ENCODE results near the gene FGFR3.
A peak's percentile ranks its signal among the peaks of the same experiment; 100 is the strongest.

FGFR3 gene

DNA sequence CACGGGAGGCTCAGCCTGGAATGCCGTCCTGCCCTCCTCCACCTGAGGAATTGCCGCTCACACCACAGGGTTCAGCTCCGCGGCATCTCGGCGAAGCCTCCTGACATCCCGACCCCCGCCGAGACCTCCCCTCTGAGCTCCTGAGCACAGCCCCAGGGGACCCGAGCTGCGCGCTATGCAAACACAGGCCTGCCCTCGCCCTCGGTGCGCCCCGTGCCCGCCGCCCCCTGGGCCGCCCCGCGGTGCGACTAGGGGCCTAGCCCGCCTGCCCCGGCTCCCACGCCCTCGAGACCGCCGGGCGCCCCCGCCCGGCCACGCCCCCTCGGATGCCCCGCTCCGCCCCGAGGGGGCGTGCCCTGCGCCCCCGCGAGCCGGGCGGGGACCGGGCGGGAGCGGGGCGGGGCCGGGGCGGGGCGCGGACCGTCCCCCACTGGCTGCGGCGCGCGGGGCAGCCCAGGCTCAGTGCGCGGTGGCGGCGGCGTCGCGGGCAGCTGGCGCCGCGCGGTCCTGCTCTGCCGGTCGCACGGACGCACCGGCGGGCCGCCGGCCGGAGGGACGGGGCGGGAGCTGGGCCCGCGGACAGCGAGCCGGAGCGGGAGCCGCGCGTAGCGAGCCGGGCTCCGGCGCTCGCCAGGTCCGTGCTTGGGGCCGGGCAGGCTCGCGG, at the start of gene FGFR3:
Gene FGFR3, plus strand, starts transcription at position 462 of the 664 bp plus-strand sequence. CDS start 642 bp downstream, outside the sequence.
- peak; percentile 35 for DNase-seq

- no peak for DNase-seq
Observed at GRCh38 chr4:1743551-1743950, 49.5 kb upstream of the FGFR3 start.

GRCh38 chr4:1743975-1744374, 49.1 kb upstream of the FGFR3 start:
- no peak for DNase-seq

- no peak for DNase-seq
Observed at GRCh38 chr4:1744552-1744951, 48.5 kb upstream of the FGFR3 start.

GRCh38 chr4:1745165-1745564, 47.9 kb upstream of the FGFR3 start:
- no peak for DNase-seq

GRCh38 chr4:1745697-1746096, 47.4 kb upstream of the FGFR3 start:
- DNase-seq: no peak

DNA sequence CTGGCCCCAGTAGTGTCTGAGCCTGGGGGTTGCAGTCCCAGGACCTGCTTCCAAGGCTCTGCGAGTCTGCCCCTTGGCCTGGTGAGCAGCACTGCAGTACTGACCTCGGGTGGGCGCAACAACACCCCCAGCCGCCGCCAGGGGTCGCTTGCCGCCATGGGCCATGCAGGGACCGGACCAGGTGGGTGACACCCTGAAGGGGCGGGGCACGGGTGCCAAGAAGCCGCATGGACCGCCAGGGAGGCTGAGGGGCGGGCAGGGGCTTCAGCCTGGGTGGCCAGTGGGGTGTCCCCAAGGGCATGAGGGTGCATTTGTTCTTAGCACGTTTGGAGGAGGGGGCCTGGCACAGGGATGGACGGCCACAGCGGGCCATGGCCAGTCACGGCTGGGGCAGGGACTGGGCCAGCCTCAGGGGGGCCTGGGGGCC, 46.8 kb upstream of the FGFR3 start:
- DNase-seq: peak; percentile 40

DNA sequence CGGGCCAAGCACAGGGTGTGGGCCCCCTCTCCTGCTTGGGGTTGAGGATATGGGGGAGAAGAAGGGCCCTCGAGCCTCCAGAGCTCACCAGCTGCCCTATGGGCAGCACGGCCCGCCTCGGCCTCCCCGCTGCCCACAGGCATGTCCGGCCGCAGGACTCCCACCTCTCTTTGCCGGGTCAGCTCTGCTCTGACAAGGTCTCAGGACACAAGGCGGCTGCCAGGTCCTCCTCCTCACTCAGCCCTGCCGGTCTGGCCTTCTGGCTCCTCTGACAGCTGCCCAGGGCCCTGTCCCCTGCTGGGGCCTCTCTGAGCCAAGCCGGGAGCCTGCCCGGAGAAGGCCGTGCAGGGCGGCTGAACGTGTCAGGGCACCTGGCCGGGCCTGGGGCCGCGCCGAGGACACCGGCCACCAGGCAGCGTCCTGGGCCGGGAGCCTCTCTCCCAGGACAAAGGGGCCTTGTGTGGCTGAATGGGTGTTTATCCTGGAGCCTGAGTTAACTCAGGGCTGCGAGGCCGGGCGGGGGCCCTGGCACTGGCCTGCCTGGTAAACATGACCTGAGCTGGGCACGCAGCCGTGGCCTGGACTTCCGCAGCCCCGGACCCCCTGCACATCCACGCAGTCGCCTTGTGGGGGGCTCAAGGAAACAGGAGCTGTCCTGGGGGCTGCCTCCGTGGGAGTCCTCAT, 46.0 kb upstream of the FGFR3 start:
- peak; percentile 54 for DNase-seq

- DNase-seq: no peak
Observed at GRCh38 chr4:1747603-1747967, 45.5 kb upstream of the FGFR3 start.

- peak; percentile 40 for DNase-seq
Observed at GRCh38 chr4:1748465-1748995, 44.6 kb upstream of the FGFR3 start.

- DNase-seq: no peak
Observed at GRCh38 chr4:1749370-1749769, 43.7 kb upstream of the FGFR3 start.

DNA sequence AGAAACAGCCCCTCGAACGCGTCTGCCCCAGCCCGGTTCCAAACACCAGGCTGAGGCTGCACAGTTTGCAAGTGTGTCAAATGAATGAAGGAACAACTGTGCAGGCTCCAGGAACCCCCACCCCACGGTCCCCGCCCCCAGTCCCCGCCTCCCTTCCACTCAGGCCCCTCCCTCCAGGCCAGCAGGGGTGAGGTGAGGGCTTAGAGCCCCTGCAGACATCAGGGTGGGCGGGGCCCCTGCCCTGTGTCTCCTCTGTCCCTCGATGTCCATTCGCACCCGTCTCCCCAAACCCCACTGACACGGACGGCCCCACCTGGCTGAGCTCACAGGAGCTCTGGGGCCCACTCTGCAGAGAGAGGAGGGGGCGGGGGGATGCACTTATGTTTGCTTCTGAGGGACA, 43.3 kb upstream of the FGFR3 start:
- no peak for DNase-seq

DNA sequence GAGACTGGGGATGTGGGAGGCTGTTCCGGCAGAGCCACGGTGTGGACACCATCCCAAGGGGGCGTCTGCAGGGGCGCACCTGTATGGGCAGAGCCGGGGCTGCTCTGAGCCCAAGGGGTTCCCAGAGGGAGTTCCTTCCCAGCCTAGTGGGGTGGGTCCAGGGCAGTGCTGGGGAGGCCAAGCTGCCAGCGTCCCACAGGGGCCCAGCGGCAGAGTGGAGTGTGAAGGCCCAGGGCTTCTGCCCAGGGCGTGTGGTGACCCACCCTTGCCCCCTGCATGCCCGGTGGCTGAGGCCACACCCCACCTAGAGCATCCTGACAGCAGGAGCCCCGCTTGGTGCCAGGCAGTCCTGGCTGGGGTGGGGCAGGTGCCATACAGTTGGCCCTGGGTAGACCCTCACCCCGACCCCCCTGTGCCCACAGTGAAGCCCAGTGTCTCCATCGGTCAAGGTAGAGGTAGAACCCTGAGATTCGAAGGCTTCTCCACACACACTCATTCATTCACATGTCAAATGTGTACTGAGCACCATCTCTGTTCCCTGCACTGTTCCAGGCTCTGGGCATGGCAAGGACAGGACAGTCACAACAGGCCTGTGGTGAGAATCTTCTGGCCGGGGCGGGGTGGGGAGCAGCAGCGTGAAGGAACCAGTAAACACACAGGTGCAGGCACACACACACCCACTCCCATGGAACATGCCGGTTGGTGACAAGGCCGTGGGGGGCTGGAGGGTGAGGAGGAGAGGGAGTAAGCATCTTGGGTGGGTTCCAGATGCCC, 42.5 kb upstream of the FGFR3 start:
- no peak for DNase-seq

GRCh38 chr4:1751155-1751918, 41.8 kb upstream of the FGFR3 start:
- no peak for DNase-seq

DNA sequence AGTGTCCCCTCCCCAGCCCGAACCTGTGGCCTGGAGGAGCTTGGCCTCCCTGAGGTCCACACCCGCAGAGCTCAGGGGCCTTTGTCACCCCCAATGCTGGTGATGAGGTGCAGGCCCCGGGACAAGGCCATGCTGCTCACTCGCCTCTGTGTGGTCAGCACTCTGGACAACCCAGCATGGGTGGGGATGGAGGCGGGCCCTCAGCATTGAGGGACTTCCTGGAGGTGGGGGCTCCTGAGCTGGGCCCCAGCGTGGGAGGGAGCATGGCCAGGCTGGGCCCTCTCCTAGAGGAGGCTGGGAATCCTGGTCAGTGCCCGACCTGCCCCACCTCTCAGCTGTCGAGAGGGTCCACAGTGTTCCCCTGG, 41.2 kb upstream of the FGFR3 start:
- no peak for DNase-seq

DNA sequence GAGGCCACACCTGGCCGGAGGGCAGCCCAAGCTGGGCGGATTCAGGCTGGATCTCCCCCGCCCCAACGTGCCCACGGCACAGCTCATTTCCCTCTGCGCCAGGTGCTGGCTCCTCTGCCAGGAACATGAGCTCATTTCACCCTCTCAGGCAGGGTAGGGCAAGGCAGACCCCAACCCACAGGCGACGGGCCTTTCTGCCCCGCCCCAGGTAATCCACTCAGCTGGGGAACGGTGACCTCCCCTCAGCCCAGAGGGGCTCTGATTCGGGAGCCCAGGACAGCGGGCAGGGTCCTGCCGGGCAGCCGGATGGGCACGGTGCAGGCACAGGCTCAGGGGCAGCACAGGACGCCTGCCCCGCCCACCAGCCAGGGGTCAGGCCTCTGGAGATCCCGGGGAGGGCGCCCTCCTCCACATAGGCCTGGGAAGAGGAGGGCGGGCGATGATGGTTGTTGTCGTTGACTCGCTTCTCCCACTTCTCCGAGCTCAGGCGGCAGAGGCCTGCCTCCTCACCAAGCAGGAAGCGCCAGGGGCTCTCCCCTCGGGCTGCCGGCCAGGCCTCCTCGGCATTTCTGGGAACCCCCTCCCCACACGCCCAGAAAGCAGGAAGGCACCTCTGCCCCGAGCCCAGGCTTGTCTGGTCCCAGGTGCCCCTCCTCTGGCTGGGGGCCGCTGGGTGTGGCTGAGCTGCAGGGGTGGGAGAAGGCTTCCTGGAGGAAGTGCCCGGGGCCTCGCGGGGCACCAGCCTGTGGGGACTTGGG, 40.6 kb upstream of the FGFR3 start:
- no peak for DNase-seq

GRCh38 chr4:1753294-1753696, 39.8 kb upstream of the FGFR3 start:
- no peak for DNase-seq

- DNase-seq: no peak
Observed at GRCh38 chr4:1753697-1754311, 39.3 kb upstream of the FGFR3 start.

- DNase-seq: no peak
Observed at GRCh38 chr4:1754336-1754735, 38.8 kb upstream of the FGFR3 start.

DNA sequence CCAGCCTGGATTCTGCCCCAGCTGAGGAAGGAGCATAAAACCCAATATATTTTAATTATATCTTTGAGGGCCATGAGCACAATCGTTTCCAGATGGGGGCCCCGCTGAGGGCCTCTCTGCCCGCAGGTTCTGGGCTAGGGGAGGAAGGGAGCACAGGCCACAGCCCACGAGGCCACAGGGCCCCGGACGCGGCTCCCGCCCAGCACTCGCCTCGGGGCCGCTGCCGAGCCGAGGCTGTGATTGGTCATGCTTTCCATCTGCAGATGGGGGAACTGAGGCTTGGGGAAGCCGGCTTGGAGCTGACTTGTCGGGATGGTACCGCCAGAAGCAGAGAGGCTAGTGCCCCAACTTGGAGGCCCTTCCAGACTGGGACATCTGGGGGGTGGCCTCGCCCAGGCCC, 37.8 kb upstream of the FGFR3 start:
- DNase-seq: no peak

- no peak for DNase-seq
Observed at GRCh38 chr4:1756079-1756478, 37.0 kb upstream of the FGFR3 start.
